Panc1 (cell line): ENCODE data around the gene SGMS1.

Experiments
- CTCF ChIP-seq: fragments of 450-650 bp; IDR thresholded peaks from 2 replicates; pipeline ENCODE4 v1.5.1; 2017; ENCODE audit warnings: mild to moderate bottlenecking
- POLR2AphosphoS5 ChIP-seq: IDR thresholded peaks from 2 replicates; pipeline ENCODE4 v1.6.1; 2012; ENCODE audit warnings: mild to moderate bottlenecking, low read depth, low read length, moderate library complexity

GRCh38 chr10:50398381-50398780 lies 225.4 kb downstream of the SGMS1 start:
- no peak for TF ChIP-seq CTCF
- TF ChIP-seq POLR2AphosphoS5: no peak
